Parietal lobe (tissue), 2 donors: ENCODE results near the gene LURAP1L. TPM values are rescaled to one million over a fixed set of nuclear protein-coding genes. Genes with fewer than 3 reads are reported as not detected.

Experiments
- small RNA-seq: library from RNA; depleted of rRNA; stranded (forward); fragments of <200 nt; gene quantifications from one replicate; pipeline ENCODE3, GENCODE V24; 2014; ENCODE audit warnings: low replicate concordance
- total RNA-seq: library from RNA; depleted of rRNA; stranded (reverse); fragments of >200 nt; gene quantifications from one replicate; pipeline ENCODE4 v1.2.3, GENCODE V29; 2014

LURAP1L gene
- total RNA-seq = 1.3 TPM

GRCh38 chr9:12774861-12775678 is at the start of gene LURAP1L:
Gene LURAP1L (plus strand): TSS chr9:12775020. CDS start chr9:12775716, 696 bp downstream.

Small RNA genes lying within 50 kb of the gene (small RNA-seq; reads per million reads assigned to genes)
- gene RN7SL849P = not detected

Other genes starting within 250 kb of the LURAP1L start
- 0.31 TPM for gene TYRP1, start 81.6 kb upstream of the LURAP1L start, total RNA-seq